ENCODE data around the gene ELF4. TPM values are rescaled to one million over a fixed set of nuclear protein-coding genes. Genes with fewer than 3 reads are reported as not detected.

The ELF4 gene
- total RNA-seq, 1 experiment from 2014 or later, result 0.81 TPM

DNA sequence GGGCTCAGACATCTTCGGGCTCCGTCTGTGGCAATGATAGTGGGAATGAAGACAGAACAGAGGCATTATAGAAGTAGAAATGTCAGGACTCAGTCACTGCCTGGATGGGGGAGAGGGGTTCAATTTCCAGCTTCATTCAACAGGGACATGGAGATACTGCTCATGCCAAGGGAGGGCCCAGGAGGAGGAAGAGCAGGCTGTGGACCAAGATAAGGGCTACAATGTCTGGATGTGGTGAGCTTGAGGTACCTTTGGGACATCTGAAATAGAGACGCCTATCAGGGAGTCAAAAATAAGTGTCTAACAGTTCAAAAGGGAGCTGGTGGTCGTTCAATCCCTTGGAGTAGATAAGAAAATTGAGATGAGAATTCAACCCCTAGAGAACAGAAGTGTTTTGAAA is 34.5 kb downstream of the ELF4 start:
- DNase-seq, result no peak
- Mint-ChIP-seq H3K27ac (no peak overlapping the region), H3K27me3 (ENCODE audit: low read depth) (peaks cover 5% of the 10 kb centered on the region), H3K4me3 (no peak overlapping the region), H3K9me3 (peaks cover 0 to 66% of the 10 kb centered on the region in 2 experiments; a peak in 2 of 5 replicates), H3K4me1 (no peaks in the 10 kb centered on the region), H3K36me3 (ENCODE audit: insufficient read depth in 1 of 3, low read depth in 3 of 3) (peaks cover 0 to 3% (median 0%) of the 10 kb centered on the region in 3 experiments; a peak in 2 of 7 replicates)
- no peak overlapping the region for H3K4ac ChIP-seq (ENCODE audit: low read depth, low read length)
- H2BK12ac ChIP-seq (ENCODE audit: insufficient read length, low read depth, low read length), result no peak overlapping the region
- H3K27ac ChIP-seq (ENCODE audit: insufficient read length, low read depth, low read length), result no peak overlapping the region
- no peak overlapping the region for H4K8ac ChIP-seq (replicated peaks; ENCODE audit: insufficient read length, low read depth, low read length)
- no peak overlapping the region for H2AFZ ChIP-seq (ENCODE audit: low read length)
- no peak overlapping the region for H2BK120ac ChIP-seq (ENCODE audit: low read depth, low read length, poor library complexity, severe bottlenecking)
- H3K4me1 ChIP-seq (ENCODE audit: insufficient read depth, low read length), result no peaks in the 10 kb centered on the region
- H3K4me2 ChIP-seq (ENCODE audit: insufficient read depth, insufficient read length, low read length), result no peak overlapping the region
- no peak overlapping the region for H2BK15ac ChIP-seq (ENCODE audit: low read depth, low read length)
- no peak overlapping the region for H2BK5ac ChIP-seq (ENCODE audit: insufficient read length, low read length)
- no peak overlapping the region for H2BK20ac ChIP-seq (ENCODE audit: low read depth, low read length, poor library complexity, severe bottlenecking)
- no peak overlapping the region for H3K14ac ChIP-seq (ENCODE audit: insufficient read depth, low read length)
- no peak overlapping the region for H3K23ac ChIP-seq (ENCODE audit: insufficient read length, low read depth, low read length)
- no peaks in the 10 kb centered on the region for H3K23me2 ChIP-seq (ENCODE audit: insufficient read length, low read depth, low read length, poor library complexity, severe bottlenecking)
- no peak overlapping the region for H2AK5ac ChIP-seq (ENCODE audit: insufficient read length, low read length)
- peaks cover 10% of the 10 kb centered on the region for H3K9me3 ChIP-seq (ENCODE audit: control insufficient read depth, low read depth, low read length)
- no peak overlapping the region for H3K18ac ChIP-seq (ENCODE audit: insufficient read length, low read depth, low read length)
- H3T11ph ChIP-seq (ENCODE audit: low read length), result no peak overlapping the region
- H3K9ac ChIP-seq (ENCODE audit: extremely low read depth, insufficient read length, low read length), result no peak overlapping the region
- no CpG with 5 or more reads among the region's 4 CpGs for WGBS (ENCODE audit: extremely low coverage, insufficient read length, low lambda C conversion rate)
- H4K91ac ChIP-seq (ENCODE audit: insufficient read length, low read depth, low read length), result no peak overlapping the region
- no peaks in the 10 kb centered on the region for H4K20me1 ChIP-seq (ENCODE audit: control insufficient read depth, insufficient read depth, insufficient read length)
- H4K5ac ChIP-seq (ENCODE audit: insufficient read length, low read depth, low read length), result no peak overlapping the region
- H3K27me3 ChIP-seq (ENCODE audit: insufficient read depth, low read length), result no peaks in the 10 kb centered on the region
- TF ChIP-seq, protein P1, sequence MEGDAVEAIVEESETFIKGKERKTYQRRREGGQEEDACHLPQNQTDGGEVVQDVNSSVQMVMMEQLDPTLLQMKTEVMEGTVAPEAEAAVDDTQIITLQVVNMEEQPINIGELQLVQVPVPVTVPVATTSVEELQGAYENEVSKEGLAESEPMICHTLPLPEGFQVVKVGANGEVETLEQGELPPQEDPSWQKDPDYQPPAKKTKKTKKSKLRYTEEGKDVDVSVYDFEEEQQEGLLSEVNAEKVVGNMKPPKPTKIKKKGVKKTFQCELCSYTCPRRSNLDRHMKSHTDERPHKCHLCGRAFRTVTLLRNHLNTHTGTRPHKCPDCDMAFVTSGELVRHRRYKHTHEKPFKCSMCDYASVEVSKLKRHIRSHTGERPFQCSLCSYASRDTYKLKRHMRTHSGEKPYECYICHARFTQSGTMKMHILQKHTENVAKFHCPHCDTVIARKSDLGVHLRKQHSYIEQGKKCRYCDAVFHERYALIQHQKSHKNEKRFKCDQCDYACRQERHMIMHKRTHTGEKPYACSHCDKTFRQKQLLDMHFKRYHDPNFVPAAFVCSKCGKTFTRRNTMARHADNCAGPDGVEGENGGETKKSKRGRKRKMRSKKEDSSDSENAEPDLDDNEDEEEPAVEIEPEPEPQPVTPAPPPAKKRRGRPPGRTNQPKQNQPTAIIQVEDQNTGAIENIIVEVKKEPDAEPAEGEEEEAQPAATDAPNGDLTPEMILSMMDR (conservative IDR thresholded peaks at IDR 0.05), result no peak
- no peak overlapping the region for H3K56ac ChIP-seq (ENCODE audit: insufficient read length, low read depth, low read length)
- no peaks in the 10 kb centered on the region for H3K79me1 ChIP-seq (ENCODE audit: insufficient read depth, low read depth, low read length, poor library complexity, severe bottlenecking)
- H3K79me2 ChIP-seq (ENCODE audit: insufficient read depth, low read length), result no peaks in the 10 kb centered on the region

All from H9 (cell line).